Activated T-helper 17 cell treated with anti-CD3 and anti-CD28 coated beads, Interleukin-2, amount 50 U/mL, for 72 hours (primary cell): ENCODE data around the gene SELENOT. TPM values are rescaled to one million over a fixed set of nuclear protein-coding genes. Genes with fewer than 3 reads are reported as not detected.
A peak's percentile ranks its signal among the peaks of the same experiment; 100 is the strongest.
"Not testable (repeated sequence)": the region's sequence is repeated elsewhere in the genome, so short reads cannot be mapped to it uniquely, and the experiment has no call there.

Source experiments
- ATAC-seq: fragments of 150-1000 bp; cut with Tn5 transposase; replicated peaks from 2 replicates; pipeline ENCODE4 v1.10.0; 2021; ENCODE audit warnings: mild to moderate bottlenecking, moderate library complexity
- H3K27ac Mint-ChIP-seq: one replicate; pipeline ENCODE4 v1.8.0; 2022; ENCODE audit warnings: mixed read lengths
- H3K27me3 Mint-ChIP-seq: one replicate; pipeline ENCODE4 v1.8.0; 2022; ENCODE audit warnings: mixed read lengths
- H3K36me3 Mint-ChIP-seq: one replicate; pipeline ENCODE4 v1.8.0; 2022; ENCODE audit warnings: low read depth, mild to moderate bottlenecking, mixed read lengths
- H3K4me1 Mint-ChIP-seq: one replicate; pipeline ENCODE4 v1.8.0; 2022; ENCODE audit warnings: mixed read lengths
- H3K4me3 Mint-ChIP-seq: one replicate; pipeline ENCODE4 v1.8.0; 2022; ENCODE audit warnings: mild to moderate bottlenecking, mixed read lengths
- H3K9me3 Mint-ChIP-seq: one replicate; pipeline ENCODE4 v1.8.0; 2022; ENCODE audit warnings: mixed read lengths
- total RNA-seq, 2 donors: library from RNA; stranded (reverse); gene quantifications; one replicate each; pipeline ENCODE4 v1.2.3, GENCODE V29; 2022

Gene SELENOT
- total RNA-seq, 2 donors from 2014 or later: 111 to 144 TPM

DNA sequence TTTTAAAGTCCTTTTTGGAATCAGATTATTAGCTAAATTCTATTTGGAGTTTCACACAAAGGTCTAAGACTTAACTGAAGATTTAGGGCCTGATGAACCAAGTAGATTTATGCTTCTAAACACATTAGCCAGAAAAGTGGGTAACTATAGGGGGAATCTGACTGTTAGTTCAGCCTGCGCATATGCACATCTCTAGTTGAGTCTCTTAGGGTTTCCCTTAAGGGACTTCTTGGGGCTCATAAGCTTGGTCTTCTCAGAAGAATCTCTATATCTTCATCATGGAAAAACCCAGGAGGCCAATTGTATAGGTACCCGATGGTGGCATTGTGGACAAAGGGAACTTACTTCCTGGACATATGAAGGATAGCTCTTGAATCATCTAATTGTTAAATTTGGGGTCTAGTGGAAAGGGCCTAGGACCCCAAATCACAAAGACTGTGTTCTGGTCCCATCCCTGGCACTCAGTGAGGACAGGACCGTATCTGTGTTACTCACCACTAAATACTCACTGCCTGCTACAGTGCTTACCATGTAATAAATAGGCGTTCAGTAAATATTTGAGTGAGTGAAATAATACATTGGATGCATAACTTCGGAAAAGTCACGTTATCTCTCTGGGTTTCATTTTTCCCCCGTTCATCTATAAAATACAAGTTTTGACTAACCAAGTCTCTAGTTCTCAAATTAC, 17.0 kb downstream of the SELENOT start:
- Mint-ChIP-seq H3K27me3 (no peaks in the 10 kb centered on the region), H3K4me3 (peak overlapping the region; percentile 19), H3K4me1 (peaks cover 30% of the 10 kb centered on the region), H3K9me3 (no peaks in the 10 kb centered on the region), H3K36me3 (peaks cover 78% of the 10 kb centered on the region), H3K27ac (peak overlapping the region; percentile 69)
- ATAC-seq: peak; percentile 73

GRCh38 chr3:150622955-150623354, 19.8 kb downstream of the SELENOT start:
- H3K9me3 Mint-ChIP-seq: not testable (repeated sequence)

DNA sequence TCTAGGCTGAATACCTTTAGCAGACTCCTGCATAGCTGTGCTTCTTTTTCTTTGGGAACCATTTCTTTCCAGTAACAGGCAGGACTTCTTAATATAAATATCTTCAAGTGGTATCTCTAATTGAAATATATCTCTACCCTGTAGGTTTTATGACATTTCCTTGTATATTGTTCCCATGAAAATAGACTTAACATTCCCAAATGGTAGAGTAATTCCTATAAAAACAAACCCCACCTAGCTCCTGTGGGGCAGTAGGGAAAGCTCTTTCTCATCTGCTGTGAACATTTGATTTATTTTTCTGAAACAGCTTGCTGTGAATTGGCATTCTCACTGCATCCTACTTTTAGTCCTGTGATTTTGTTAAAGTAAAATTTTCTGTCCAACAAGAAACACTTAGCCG, 20.8 kb downstream of the SELENOT start:
- Mint-ChIP-seq H3K4me3 (no peak overlapping the region), H3K9me3 (no peaks in the 10 kb centered on the region), H3K27ac (peak overlapping the region; percentile 52), H3K36me3 (peaks cover 87% of the 10 kb centered on the region), H3K27me3 (no peaks in the 10 kb centered on the region), H3K4me1 (peaks cover 38% of the 10 kb centered on the region)
- no peak for ATAC-seq

More at GRCh38 chr3:150622955-150623354, 19.8 kb downstream of the SELENOT start:
- H3K27me3 Mint-ChIP-seq, ATAC-seq, H3K4me3 Mint-ChIP-seq: not testable (repeated sequence)
- Mint-ChIP-seq H3K4me1 (peaks cover 38% of the 10 kb centered on the region), H3K36me3 (peaks cover 87% of the 10 kb centered on the region), H3K27ac (peak overlapping the region; percentile 52)

- H3K36me3 Mint-ChIP-seq: peaks cover 92% of the 10 kb centered on the region
- no peaks in the 10 kb centered on the region for H3K9me3 Mint-ChIP-seq
- peaks cover 23% of the 10 kb centered on the region for H3K4me1 Mint-ChIP-seq
- peak overlapping the region; percentile 14 for H3K27ac Mint-ChIP-seq
- H3K4me3 Mint-ChIP-seq: no peak overlapping the region
- ATAC-seq: no peak
- no peaks in the 10 kb centered on the region for H3K27me3 Mint-ChIP-seq
These were observed 23.2 kb downstream of the SELENOT start for GRCh38 chr3:150626148-150626930.

- peaks cover 83% of the 10 kb centered on the region for H3K36me3 Mint-ChIP-seq
- ATAC-seq: no peak
- peaks cover 16% of the 10 kb centered on the region for H3K4me1 Mint-ChIP-seq
- H3K27ac Mint-ChIP-seq: no peak overlapping the region
- no peaks in the 10 kb centered on the region for H3K27me3 Mint-ChIP-seq
- no peaks in the 10 kb centered on the region for H3K9me3 Mint-ChIP-seq
- no peak overlapping the region for H3K4me3 Mint-ChIP-seq
These were observed 24.4 kb downstream of the SELENOT start for GRCh38 chr3:150627557-150627956.

DNA sequence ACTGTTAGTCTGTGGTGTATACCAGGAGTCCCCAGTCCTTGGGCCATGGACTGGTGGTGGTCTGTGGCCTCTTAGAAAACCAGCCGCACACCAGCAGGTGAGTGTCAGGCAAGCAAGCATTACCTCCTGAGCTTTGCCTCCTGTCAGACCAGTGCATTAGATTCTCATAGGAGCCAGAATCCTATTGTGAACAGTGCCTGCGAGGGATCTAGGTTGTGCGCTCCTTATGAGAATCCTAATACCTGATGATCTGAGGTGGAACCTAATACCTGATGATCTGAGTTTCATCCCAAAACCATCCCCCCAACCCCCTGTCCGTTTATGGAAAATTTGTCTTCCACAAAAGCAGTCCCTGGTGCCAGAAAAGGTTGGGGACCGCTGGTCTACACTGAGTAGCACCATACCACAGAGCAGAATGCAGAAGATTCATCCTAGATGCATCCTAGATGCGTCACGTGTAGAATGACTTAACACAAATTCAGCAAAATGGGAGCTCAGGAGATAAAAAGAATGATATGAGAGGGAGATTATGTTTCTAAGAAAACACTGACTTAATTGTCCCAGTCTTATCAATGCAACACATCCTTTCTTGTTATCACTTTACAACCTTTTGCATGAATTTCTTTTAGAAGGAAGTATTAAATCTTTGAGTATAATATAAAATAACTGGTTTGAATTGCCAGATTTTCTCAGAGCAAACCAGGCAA, 28.5 kb downstream of the SELENOT start:
- H3K27ac Mint-ChIP-seq: no peak overlapping the region
- no peaks in the 10 kb centered on the region for H3K27me3 Mint-ChIP-seq
- H3K9me3 Mint-ChIP-seq: no peaks in the 10 kb centered on the region
- ATAC-seq: no peak
- H3K4me1 Mint-ChIP-seq: peaks cover 17% of the 10 kb centered on the region
- peaks cover 51% of the 10 kb centered on the region for H3K36me3 Mint-ChIP-seq
- no peak overlapping the region for H3K4me3 Mint-ChIP-seq

GRCh38 chr3:150635076-150635475, 32.0 kb downstream of the SELENOT start:
- Mint-ChIP-seq H3K4me1 (peaks cover 17% of the 10 kb centered on the region), H3K27me3 (no peaks in the 10 kb centered on the region), H3K4me3 (peak overlapping the region; percentile 64)

DNA sequence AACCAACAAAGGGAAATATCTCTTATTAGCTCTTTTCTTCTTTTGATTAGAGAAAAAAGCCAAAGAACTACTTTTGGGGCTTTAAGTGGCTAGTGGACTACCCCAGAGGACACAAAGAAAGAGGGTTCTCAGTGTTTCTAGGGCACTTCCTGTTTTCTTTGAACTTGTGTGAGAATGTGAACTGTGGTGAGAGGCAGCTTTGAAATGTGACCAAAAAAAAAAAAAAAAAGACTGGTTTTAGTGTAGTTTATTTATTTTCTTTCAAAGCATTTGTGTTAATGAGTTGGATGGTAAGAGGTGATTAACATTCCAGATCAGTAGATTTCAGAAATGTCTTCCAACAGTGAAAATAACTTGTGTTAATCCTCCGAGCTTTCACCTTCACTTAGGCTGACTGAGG, 32.4 kb downstream of the SELENOT start:
- H3K36me3 Mint-ChIP-seq: peaks cover 13% of the 10 kb centered on the region
- H3K4me3 Mint-ChIP-seq: peak overlapping the region; percentile 64
- H3K27ac Mint-ChIP-seq: peak overlapping the region; percentile 81
- H3K9me3 Mint-ChIP-seq: no peaks in the 10 kb centered on the region
- no peaks in the 10 kb centered on the region for H3K27me3 Mint-ChIP-seq
- ATAC-seq: peak; percentile 86
- peaks cover 17% of the 10 kb centered on the region for H3K4me1 Mint-ChIP-seq

More at GRCh38 chr3:150635076-150635475, 32.0 kb downstream of the SELENOT start:
- peak; percentile 41 for ATAC-seq
- H3K36me3 Mint-ChIP-seq: peaks cover 17% of the 10 kb centered on the region
- no peaks in the 10 kb centered on the region for H3K9me3 Mint-ChIP-seq
- peak overlapping the region; percentile 81 for H3K27ac Mint-ChIP-seq

GRCh38 chr3:150636258-150636657, 33.1 kb downstream of the SELENOT start:
- Mint-ChIP-seq H3K4me3 (peak overlapping the region; percentile 64), H3K27me3 (no peaks in the 10 kb centered on the region), H3K36me3 (peaks cover 8% of the 10 kb centered on the region), H3K9me3 (no peaks in the 10 kb centered on the region), H3K4me1 (peaks cover 17% of the 10 kb centered on the region), H3K27ac (peak overlapping the region; percentile 81)
- peak; percentile 36 for ATAC-seq

DNA sequence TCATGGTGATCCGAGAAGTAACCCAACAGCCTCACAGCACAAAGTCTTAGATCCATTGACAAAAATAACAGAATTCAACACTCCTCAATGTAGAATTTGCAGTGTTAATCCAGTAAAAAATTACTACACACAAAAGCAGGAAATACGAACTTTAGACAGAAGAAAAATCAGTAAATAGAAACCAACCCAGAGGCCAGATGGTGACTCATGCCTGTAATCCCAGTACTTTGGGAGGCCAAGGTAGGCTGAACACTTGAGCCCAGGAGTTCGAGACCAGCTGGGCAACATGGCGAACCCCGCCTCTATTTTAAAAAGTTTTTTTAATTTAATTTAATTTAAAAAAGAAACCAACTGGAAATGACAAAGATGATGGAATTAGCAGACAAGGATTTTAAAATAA, 36.1 kb downstream of the SELENOT start:
- no peak for ATAC-seq
- no peak overlapping the region for H3K4me3 Mint-ChIP-seq
- no peak overlapping the region for H3K27ac Mint-ChIP-seq
- peaks cover 11% of the 10 kb centered on the region for H3K4me1 Mint-ChIP-seq
- H3K36me3 Mint-ChIP-seq: no peaks in the 10 kb centered on the region
- no peaks in the 10 kb centered on the region for H3K27me3 Mint-ChIP-seq
- H3K9me3 Mint-ChIP-seq: no peaks in the 10 kb centered on the region

- Mint-ChIP-seq H3K36me3 (no peaks in the 10 kb centered on the region), H3K27ac (no peak overlapping the region), H3K9me3 (no peaks in the 10 kb centered on the region), H3K27me3 (no peaks in the 10 kb centered on the region), H3K4me3 (no peak overlapping the region), H3K4me1 (peaks cover 11% of the 10 kb centered on the region)
- no peak for ATAC-seq
These were observed 37.1 kb downstream of the SELENOT start for GRCh38 chr3:150640256-150640655.

DNA sequence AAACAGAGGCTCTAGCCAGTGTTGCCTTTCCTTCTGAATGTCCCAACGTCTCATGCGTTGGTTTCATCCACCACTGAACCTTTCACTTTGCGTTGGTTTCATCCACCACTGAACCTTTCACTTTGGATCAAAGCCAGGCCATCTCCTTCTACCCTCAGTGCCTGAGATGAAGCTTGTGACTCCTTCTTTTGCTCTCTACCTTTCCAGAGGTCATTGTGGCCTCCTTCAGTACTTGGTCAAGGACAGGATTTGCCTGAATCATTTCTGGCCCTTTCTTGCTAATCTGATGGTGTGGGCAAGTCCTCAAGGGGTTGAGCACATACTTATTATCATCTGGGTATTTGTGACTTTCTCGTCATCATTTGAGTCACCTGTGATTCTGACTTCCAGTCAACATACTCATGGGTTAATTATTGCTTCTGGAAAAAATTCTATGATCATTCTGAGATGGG, 50.0 kb downstream of the SELENOT start:
- no peaks in the 10 kb centered on the region for H3K9me3 Mint-ChIP-seq
- H3K27me3 Mint-ChIP-seq: no peaks in the 10 kb centered on the region
- H3K4me3 Mint-ChIP-seq: no peak overlapping the region
- peaks cover 9% of the 10 kb centered on the region for H3K4me1 Mint-ChIP-seq
- H3K27ac Mint-ChIP-seq: peak overlapping the region; percentile 9
- no peaks in the 10 kb centered on the region for H3K36me3 Mint-ChIP-seq
- peak; percentile 89 for ATAC-seq

DNA sequence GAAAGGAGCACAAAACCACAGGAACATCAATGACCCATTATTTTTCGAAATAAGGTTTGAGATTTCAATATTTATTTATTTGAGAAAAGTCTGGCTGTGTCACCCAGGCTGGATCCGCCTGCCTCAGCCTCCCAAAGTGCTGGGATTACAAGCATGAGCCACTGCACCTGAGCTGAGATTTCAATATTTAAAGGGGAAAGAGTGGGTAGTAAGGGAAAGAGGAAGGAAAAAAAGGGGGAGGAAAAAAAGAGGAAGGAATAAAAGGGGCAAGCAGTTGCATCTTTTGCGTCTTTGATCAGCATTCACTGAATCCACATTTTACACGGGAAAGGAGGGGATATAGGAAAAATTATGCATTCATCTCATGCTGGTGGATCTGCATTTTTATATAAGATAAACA, 53.2 kb downstream of the SELENOT start:
- no peak for ATAC-seq

DNA sequence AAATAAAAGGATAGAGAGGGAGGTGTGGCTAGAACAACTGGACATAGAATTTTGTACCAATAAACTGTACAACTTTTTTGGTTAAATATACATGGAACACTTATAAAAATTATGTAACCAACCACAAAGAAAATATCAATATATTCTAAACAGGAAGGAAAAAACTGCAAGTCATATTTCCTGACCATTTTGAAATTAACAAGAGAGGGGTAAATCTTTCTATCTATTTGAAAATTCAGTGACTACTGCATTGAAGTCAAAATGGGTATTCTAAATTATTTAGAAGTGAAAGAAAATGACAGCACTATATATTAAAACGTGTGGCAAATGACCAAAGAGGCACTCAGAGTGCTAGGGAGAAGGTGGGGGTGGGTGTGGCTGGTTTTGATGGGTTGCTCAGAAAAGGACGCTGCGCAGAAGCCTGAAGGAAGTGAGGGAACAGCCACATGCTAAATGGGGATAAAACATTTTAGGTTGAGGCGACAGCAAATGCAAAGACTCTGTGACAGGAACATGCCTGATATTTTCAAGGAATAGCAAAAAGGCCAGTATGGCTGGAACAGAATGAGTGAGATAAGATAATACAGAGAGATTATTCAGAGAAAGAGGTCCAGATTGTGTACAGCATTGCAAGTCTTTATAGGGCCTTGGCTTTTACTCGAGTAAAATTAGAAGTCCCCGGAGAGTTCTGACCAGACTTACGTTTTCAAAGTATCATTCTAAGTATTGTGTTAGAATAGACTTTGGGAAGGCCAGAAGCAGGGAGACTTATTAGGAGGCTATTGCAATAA, 59.5 kb downstream of the SELENOT start:
- H3K4me3 Mint-ChIP-seq: no peak overlapping the region
- no peaks in the 10 kb centered on the region for H3K36me3 Mint-ChIP-seq
- H3K27ac Mint-ChIP-seq: no peak overlapping the region
- H3K9me3 Mint-ChIP-seq: no peaks in the 10 kb centered on the region
- no peak for ATAC-seq
- H3K27me3 Mint-ChIP-seq: peaks cover 5% of the 10 kb centered on the region
- H3K4me1 Mint-ChIP-seq: peaks cover 16% of the 10 kb centered on the region

More for the DNA sequence above, 53.2 kb downstream of the SELENOT start:
- peaks cover 9% of the 10 kb centered on the region for H3K4me1 Mint-ChIP-seq
- no peaks in the 10 kb centered on the region for H3K36me3 Mint-ChIP-seq
- no peaks in the 10 kb centered on the region for H3K27me3 Mint-ChIP-seq
- no peak overlapping the region for H3K4me3 Mint-ChIP-seq
- H3K27ac Mint-ChIP-seq: no peak overlapping the region
- H3K9me3 Mint-ChIP-seq: no peaks in the 10 kb centered on the region
